B cell (primary cell): ENCODE measurements around the gene OVCH2. TPM values are rescaled to one million over a fixed set of nuclear protein-coding genes. Genes with fewer than 3 reads are reported as not detected.

ENCODE experiments used
- ATAC-seq: fragments of 200-7000 bp; cut with Tn5 transposase; one replicate; pipeline ENCODE4 v1.10.0; 2021; ENCODE audit warnings: low read depth, mild to moderate bottlenecking, moderate number of reproducible peaks, moderate library complexity
- CTCF ChIA-PET: fragments of 350-600 bp; sonication (Branson Sonifier 250); formaldehyde crosslinking; loops from one replicate; lab custom pipeline; 2021; ENCODE audit warnings: antibody characterized with exemption, inconsistent platforms; lab: Charles Lee
- POLR2A ChIA-PET: fragments of 350-600 bp; sonication (Branson Sonifier 250); formaldehyde crosslinking; loops from one replicate; lab custom pipeline; 2021; ENCODE audit warnings: antibody characterized with exemption; lab: Charles Lee
- DNase-seq: peaks from one replicate; pipeline ENCODE4 v3.0.0; 2013
- H2AFZ ChIP-seq: 2 replicates; pipeline ENCODE4 v1.6.1; 2012; ENCODE audit warnings: mild to moderate bottlenecking, low read depth, low read length; ENCODE audit not compliant: insufficient read depth, poor library complexity, severe bottlenecking
- H3K27ac ChIP-seq, 2 donors: 1 replicate in 1 of 2; 2 replicates in 1 of 2; pipeline ENCODE4 v1.5.1; 2012 to 2013; ENCODE audit warnings: low read length in 2 of 2, mild to moderate bottlenecking in 2 of 2, moderate library complexity in 1 of 2
- H3K27me3 ChIP-seq, 4 experiments: fragments of 200-600 bp in 1 of 4; sonication (generic) in 1 of 4; replicated peaks in 1 of 4; 1 replicate in 2 of 4; 2 replicates in 2 of 4; pipeline versions ENCODE4 v1.6.1 to v1.7.0; 2013 to 2016; ENCODE audit warnings: low read length in 3 of 4, mild to moderate bottlenecking in 2 of 4, mixed read lengths in 1 of 4, moderate library complexity in 1 of 4; ENCODE audit not compliant: insufficient read depth in 4 of 4, control insufficient read depth in 3 of 4; ENCODE audit errors: control extremely low read depth in 1 of 4
- H3K36me3 ChIP-seq, 2 experiments: replicated peaks in 1 of 2; 1 replicate in 1 of 2; 2 replicates in 1 of 2; pipeline versions ENCODE4 v1.6.1 to v1.7.1; 2013; ENCODE audit warnings: low read length in 1 of 2; ENCODE audit not compliant: insufficient read depth in 2 of 2, control insufficient read depth in 1 of 2; ENCODE audit errors: control extremely low read depth in 1 of 2, extremely low read depth in 1 of 2
- H3K4me1 ChIP-seq, 2 donors: fragments of 200-600 bp in 1 of 2; sonication (generic) in 1 of 2; 1 replicate in 1 of 2; 2 replicates in 1 of 2; pipeline versions ENCODE4 v1.5.1 to v1.6.1; 2013 to 2017; ENCODE audit warnings: low read length in 2 of 2; ENCODE audit not compliant: control insufficient read depth in 2 of 2, insufficient read depth in 2 of 2
- H3K4me2 ChIP-seq: replicated peaks from 2 replicates; pipeline ENCODE3; 2012; ENCODE audit warnings: mild to moderate bottlenecking, low read depth, low read length; ENCODE audit not compliant: poor library complexity, severe bottlenecking
- H3K4me3 ChIP-seq, 5 experiments: fragments of 200-600 bp in 1 of 5; sonication (generic) in 1 of 5; 1 replicate in 3 of 5; 2 replicates in 2 of 5; pipeline versions ENCODE4 v1.5.1 to v1.7.0; 2011 to 2016; ENCODE audit warnings: low read length in 4 of 5, mild to moderate bottlenecking in 4 of 5, low read depth in 2 of 5, control low read depth in 1 of 5, moderate library complexity in 1 of 5; ENCODE audit not compliant: insufficient read depth in 1 of 5; ENCODE audit errors: control extremely low read depth in 1 of 5, extremely low read depth in 1 of 5
- H3K79me2 ChIP-seq: fragments of 200-600 bp; sonication (generic); one replicate; pipeline ENCODE4 v1.6.0; 2016; ENCODE audit warnings: low read length; ENCODE audit not compliant: control insufficient read depth, insufficient read depth
- H3K9ac ChIP-seq: fragments of 200-600 bp; sonication (generic); 2 replicates; pipeline ENCODE4 v1.6.1; 2017; ENCODE audit warnings: mild to moderate bottlenecking, low read length, moderate library complexity
- H3K9me3 ChIP-seq, 3 donors: one replicate each; pipeline versions ENCODE4 v1.6.1 to v1.7.1; 2013; ENCODE audit warnings: low read length in 2 of 3; ENCODE audit not compliant: control insufficient read depth in 2 of 3, insufficient read depth in 1 of 3; ENCODE audit errors: control extremely low read depth in 1 of 3
- H4K20me1 ChIP-seq: 2 replicates; pipeline ENCODE4 v1.6.0; 2012; ENCODE audit warnings: mild to moderate bottlenecking, low read length; ENCODE audit not compliant: insufficient read depth, control insufficient read depth, poor library complexity, severe bottlenecking
- H3K27ac Mint-ChIP-seq: one replicate; pipeline ENCODE4 v1.8.0; 2021; ENCODE audit warnings: mixed read lengths
- H3K27me3 Mint-ChIP-seq: one replicate; pipeline ENCODE4 v1.8.0; 2021; ENCODE audit warnings: mixed read lengths
- H3K4me1 Mint-ChIP-seq: one replicate; pipeline ENCODE4 v1.8.0; 2021; ENCODE audit warnings: mixed read lengths
- H3K4me3 Mint-ChIP-seq: one replicate; pipeline ENCODE4 v1.8.0; 2021; ENCODE audit warnings: mixed read lengths
- H3K9me3 Mint-ChIP-seq: one replicate; pipeline ENCODE4 v1.8.0; 2022; ENCODE audit warnings: mixed read lengths; ENCODE audit not compliant: insufficient read depth
- CTCF ChIP-seq: fragments of 200-600 bp; IDR thresholded peaks from one replicate; pipeline ENCODE4 v1.8.0; 2022; ENCODE audit warnings: antibody characterized with exemption, mild to moderate bottlenecking
- EZH2 ChIP-seq: IDR thresholded peaks from 2 replicates; pipeline ENCODE4 v1.6.1; 2012; ENCODE audit warnings: borderline replicate concordance, low read depth, mild to moderate bottlenecking, moderate library complexity, low read length; ENCODE audit not compliant: insufficient read depth, poor library complexity, severe bottlenecking
- WGBS: methylation state at CpG from one replicate; pipeline ENCODE4 v1.1.5; 2013; ENCODE audit warnings: missing lambda C conversion rate; ENCODE audit not compliant: insufficient coverage; 5-methylcytosine and 5-hydroxymethylcytosine counted together
- intact Hi-C: fragments of 100-400 bp; cut with micrococcal nuclease; formaldehyde crosslinking; loops from one replicate; pipeline ENCODE4 v1.10.0; 2022
- polyA plus RNA-seq: library from polyadenylated mRNA; depleted of rRNA; stranded (reverse); fragments of >200 nt; gene quantifications from 2 replicates; pipeline ENCODE4 v1.2.3, GENCODE V29; 2012
- total RNA-seq, 2 donors: library from RNA; stranded (reverse); fragments of 120-200 nt in 1 of 2; gene quantifications; 1 replicate in 1 of 2; 2 replicates in 1 of 2; pipeline versions ENCODE4 v1.2.3 to v1.2.4, GENCODE V29; 2013 to 2022

OVCH2 gene
- total and polyA plus RNA-seq, 2 donors (not counting 1 experiment from before 2014, with no cell fraction given), result not detected

GRCh38 chr11:7692426-7692825 is 13.9 kb downstream of the OVCH2 start:
- Histone ChIP-seq H3K27me3 (peaks cover 0 to 16% (median 15%) of the 10 kb centered on the region in 4 experiments), H3K27ac (no peak overlapping the region)

More at GRCh38 chr11:7692426-7692825, 13.9 kb downstream of the OVCH2 start:
- intact Hi-C loops, result no loop called here
- H3K9ac ChIP-seq, result no peak overlapping the region
- no peak overlapping the region for H3K4me2 ChIP-seq
- WGBS, result 87% methylated on average over 3 of the region's 3 CpGs
- ChIA-PET POLR2A (no interaction called here), CTCF (interaction anchor here (1.5 to 7.3 kb wide), 4 partner anchors 27 to 881 kb away, joined by 8 to 137 read pairs (median 15); no protein-coding TSS in a partner anchor)
- H3K36me3 ChIP-seq, result no peaks in the 10 kb centered on the region
- no peak for ATAC-seq
- no peak for DNase-seq
- no peaks in the 10 kb centered on the region for H4K20me1 ChIP-seq
- Mint-ChIP-seq H3K4me1 (no peaks in the 10 kb centered on the region), H3K27me3 (peaks cover 41% of the 10 kb centered on the region), H3K27ac (no peak overlapping the region), H3K9me3 (no peaks in the 10 kb centered on the region), H3K4me3 (no peak overlapping the region)
- no peak overlapping the region for H3K4me3 ChIP-seq
- no peaks in the 10 kb centered on the region for H3K79me2 ChIP-seq
- H2AFZ ChIP-seq, result no peak overlapping the region
- no peak for TF ChIP-seq CTCF
- TF ChIP-seq EZH2, result no peak
- H3K4me1 ChIP-seq, result peaks cover 2 to 3% of the 10 kb centered on the region in 2 donors
- no peaks in the 10 kb centered on the region for H3K9me3 ChIP-seq
